Endothelial cell of umbilical vein (primary cell): ENCODE results near the gene SYCP2. TPM values are rescaled to one million over a fixed set of nuclear protein-coding genes. Genes with fewer than 3 reads are reported as not detected.

Source experiments
- BruUV-seq: library from RNA; stranded (reverse); fragments of 400-500 nt; replicated peaks from 2 replicates; lab custom pipeline; 2021; lab: Mats Ljungman, UMichigan
- CTCF ChIA-PET: fragments of 300-600, 350-600 bp; sonication (Branson Sonifier 250); formaldehyde crosslinking; loops from one replicate; lab custom pipeline; 2021; ENCODE audit warnings: antibody characterized with exemption, inconsistent platforms; lab: Charles Lee
- POLR2A ChIA-PET: fragments of 300-600, 350-600 bp; sonication (Branson Sonifier 250); formaldehyde crosslinking; loops from one replicate; lab custom pipeline; 2021; ENCODE audit warnings: antibody characterized with exemption, inconsistent platforms; lab: Charles Lee
- DNase-seq: peaks from one replicate; pipeline ENCODE4 v3.0.0-alpha.2; 2011; ENCODE audit warnings: low read depth, low spot score
- FAIRE-seq: peaks from 2 replicates; lab custom pipeline; 2011; peaks lifted over from hg19 to GRCh38; lab: Jason Lieb, UNC
- H2AFZ ChIP-seq: 2 replicates; pipeline ENCODE4 v1.6.0; 2012; ENCODE audit warnings: low read depth, low read length, control low read depth, inconsistent platforms
- H3K27ac ChIP-seq: 2 replicates; pipeline ENCODE4 v1.5.1; 2011; ENCODE audit warnings: low read depth, mild to moderate bottlenecking, control low read depth, low read length, moderate library complexity; ENCODE audit not compliant: insufficient read depth
- H3K27me3 ChIP-seq, 2 experiments: 2 replicates each; pipeline versions ENCODE4 v1.6.0 to v1.6.1; 2011; ENCODE audit warnings: low read length in 2 of 2, mixed read lengths in 1 of 2; ENCODE audit not compliant: control insufficient read depth in 2 of 2, insufficient read depth in 2 of 2
- H3K36me3 ChIP-seq, 2 experiments: 2 replicates in 1 of 2; 3 replicates in 1 of 2; pipeline ENCODE4 v1.5.1; 2011; ENCODE audit warnings: low read length in 2 of 2, mild to moderate bottlenecking in 1 of 2, moderate library complexity in 1 of 2; ENCODE audit not compliant: control insufficient read depth in 2 of 2, insufficient read depth in 2 of 2; ENCODE audit errors: extremely low read depth in 1 of 2
- H3K4me1 ChIP-seq: 3 replicates; pipeline ENCODE4 v1.5.1; 2011; ENCODE audit warnings: mild to moderate bottlenecking, low read length; ENCODE audit not compliant: control insufficient read depth, insufficient read depth; ENCODE audit errors: extremely low read depth
- H3K4me2 ChIP-seq: 2 replicates; pipeline ENCODE4 v1.6.1; 2011; ENCODE audit warnings: low read length, control low read depth, mixed read lengths; ENCODE audit not compliant: insufficient read depth
- H3K4me3 ChIP-seq, 3 experiments: fragments of 200-600 bp in 1 of 3; sonication (generic), shearing (Covaris generic) in 1 of 3; replicated peaks in 1 of 3; 2 replicates each; pipeline ENCODE4 v1.5.1; 2011 to 2016; ENCODE audit warnings: control low read depth in 3 of 3, low read length in 3 of 3, mild to moderate bottlenecking in 2 of 3, inconsistent platforms in 1 of 3, low read depth in 1 of 3, moderate library complexity in 1 of 3; ENCODE audit not compliant: insufficient read depth in 1 of 3
- H3K79me2 ChIP-seq: 2 replicates; pipeline ENCODE4 v1.6.0; 2012; ENCODE audit warnings: low read length, inconsistent platforms; ENCODE audit not compliant: control insufficient read depth, insufficient read depth
- H3K9ac ChIP-seq: replicated peaks from 2 replicates; pipeline ENCODE3; 2011; ENCODE audit warnings: low read length, control low read depth; ENCODE audit not compliant: insufficient read depth; ENCODE audit errors: extremely low read depth
- H3K9me1 ChIP-seq: replicated peaks from 3 replicates; pipeline ENCODE4 v1.6.0; 2011; ENCODE audit warnings: mild to moderate bottlenecking, low read length; ENCODE audit not compliant: control insufficient read depth, insufficient read depth; ENCODE audit errors: extremely low read depth
- H3K9me3 ChIP-seq: replicated peaks from 2 replicates; pipeline ENCODE4 v1.5.1; 2012; ENCODE audit warnings: low read length, inconsistent platforms; ENCODE audit not compliant: control insufficient read depth, insufficient read depth
- H4K20me1 ChIP-seq: replicated peaks from 2 replicates; pipeline ENCODE3; 2011; ENCODE audit warnings: mild to moderate bottlenecking, low read length; ENCODE audit not compliant: control insufficient read depth, insufficient read depth; ENCODE audit errors: extremely low read depth
- CTCF ChIP-seq, 2 donors: IDR thresholded peaks; 1 replicate in 1 of 2; 2 replicates in 1 of 2; pipeline ENCODE4 v1.5.1; 2011; ENCODE audit warnings: low read length in 2 of 2, mild to moderate bottlenecking in 2 of 2, moderate library complexity in 2 of 2, control low read depth in 1 of 2, inconsistent platforms in 1 of 2, low read depth in 1 of 2; ENCODE audit not compliant: insufficient read depth in 1 of 2; ENCODE audit errors: extremely low read depth in 1 of 2
- EZH2 ChIP-seq: IDR thresholded peaks from 2 replicates; pipeline ENCODE4 v1.6.1; 2012; ENCODE audit warnings: borderline replicate concordance, low read depth, mild to moderate bottlenecking, moderate library complexity, low read length, inconsistent platforms; ENCODE audit not compliant: severe bottlenecking
- FOS ChIP-seq: IDR thresholded peaks from 2 replicates; pipeline ENCODE4 v1.6.1; 2011; ENCODE audit warnings: mild to moderate bottlenecking, low read length, moderate library complexity, borderline replicate concordance; ENCODE audit not compliant: insufficient read depth
- GATA2 ChIP-seq: IDR thresholded peaks from 2 replicates; pipeline ENCODE4 v1.7.0; 2011; ENCODE audit warnings: low read depth, mild to moderate bottlenecking, moderate library complexity, mixed read lengths, low read length; ENCODE audit not compliant: insufficient read length, insufficient read depth
- JUN ChIP-seq: IDR thresholded peaks from 2 replicates; pipeline ENCODE4 v1.6.1; 2011; ENCODE audit warnings: borderline replicate concordance, low read depth; ENCODE audit not compliant: insufficient read length, insufficient read depth
- MAX ChIP-seq: IDR thresholded peaks from 2 replicates; pipeline ENCODE4 v1.6.1; 2011; ENCODE audit not compliant: insufficient read depth, insufficient read length
- MYC ChIP-seq: IDR thresholded peaks from one replicate; pipeline ENCODE4 v1.6.1; 2011; ENCODE audit warnings: mild to moderate bottlenecking, low read depth, low read length
- POLR2A ChIP-seq: IDR thresholded peaks from 2 replicates; pipeline ENCODE4 v1.6.1; 2012; ENCODE audit warnings: low read depth, mild to moderate bottlenecking, control low read depth, low read length
- POLR2AphosphoS5 ChIP-seq: IDR thresholded peaks from 2 replicates; pipeline ENCODE4 v1.6.1; 2012; ENCODE audit warnings: low read depth, mild to moderate bottlenecking, control low read depth, low read length, moderate library complexity; ENCODE audit not compliant: insufficient read depth
- dilution Hi-C: fragments of 300-500 bp; cut with MboI; formaldehyde crosslinking; loops from one replicate; pipeline ENCODE4 v1.15.0; 2019; ENCODE audit warnings: low sequenced_read_pairs; ENCODE audit not compliant: extremely low pct_ligation_motif_present
- intact Hi-C: fragments of 100-400 bp; cut with micrococcal nuclease; formaldehyde crosslinking; loops from one replicate; pipeline ENCODE4 v1.10.0; 2022
- polyA plus RNA-seq, 4 experiments: library from polyadenylated mRNA; depleted of rRNA in 3 of 4; stranded (reverse) in 3 of 4; unstranded in 1 of 4; fragments of >200 nt; gene quantifications; 2 replicates each; pipeline versions ENCODE4 v1.2.1 to v1.2.3, GENCODE V29; 2011 to 2012; ENCODE audit warnings: missing spikeins in 1 of 4
- total RNA-seq: library from RNA; stranded (reverse); gene quantifications from 2 replicates; pipeline ENCODE4 v1.2.3, GENCODE V29; 2021

Gene SYCP2
- total and polyA plus RNA-seq, 2 donors (not counting 3 experiments of a cell fraction or from before 2014, with no cell fraction given): 0.07 to 0.35 TPM

GRCh38 chr20:59925899-59926298, 7.5 kb downstream of the SYCP2 start:
- H3K4me3 ChIP-seq: no peak overlapping the region
- TF ChIP-seq FOS: no peak
- TF ChIP-seq MYC: no peak
- TF ChIP-seq MAX: no peak
- TF ChIP-seq CTCF (IDR thresholded peaks at IDR 0.05; ENCODE audit: extremely low read depth in 1 of 2, insufficient read depth in 1 of 2, low read depth in 1 of 2, low read length in 2 of 2): no peak
- TF ChIP-seq JUN: no peak
- no peak for TF ChIP-seq EZH2
- no peak for TF ChIP-seq GATA2
- no peak for TF ChIP-seq POLR2AphosphoS5
- no peak for TF ChIP-seq POLR2A
- dilution Hi-C loops: no loop called here
- peaks cover 3 to 19% of the 10 kb centered on the region in 2 experiments for H3K27me3 ChIP-seq
- no peaks in the 10 kb centered on the region for H3K36me3 ChIP-seq
- no TSS peak for BruUV-seq
- no peak overlapping the region for H3K4me2 ChIP-seq
- H3K79me2 ChIP-seq: no peaks in the 10 kb centered on the region
- no peaks in the 10 kb centered on the region for H3K9me3 ChIP-seq
- H4K20me1 ChIP-seq: no peaks in the 10 kb centered on the region
- H3K9ac ChIP-seq: no peak overlapping the region
- DNase-seq: no peak
- no peak overlapping the region for H2AFZ ChIP-seq
- H3K9me1 ChIP-seq: no peaks in the 10 kb centered on the region
- CTCF ChIA-PET: interaction anchor here (0.8 to 1.8 kb wide), 3 partner anchors 11 to 30 kb away, joined by 3 to 4 read pairs (median 3); partner anchors contain the start of genes FAM217B and PPP1R3D
- no peak overlapping the region for H3K27ac ChIP-seq
- FAIRE-seq: no peak
- POLR2A ChIA-PET: no interaction called here
- H3K4me1 ChIP-seq: no peaks in the 10 kb centered on the region
- intact Hi-C loops: no loop called here
